Measurements from ENCODE around the gene STK4. TPM values are rescaled to one million over a fixed set of nuclear protein-coding genes. Genes with fewer than 3 reads are reported as not detected.

Gene STK4
- total RNA-seq, 1 experiment from 2014 or later: 56.0 TPM

DNA sequence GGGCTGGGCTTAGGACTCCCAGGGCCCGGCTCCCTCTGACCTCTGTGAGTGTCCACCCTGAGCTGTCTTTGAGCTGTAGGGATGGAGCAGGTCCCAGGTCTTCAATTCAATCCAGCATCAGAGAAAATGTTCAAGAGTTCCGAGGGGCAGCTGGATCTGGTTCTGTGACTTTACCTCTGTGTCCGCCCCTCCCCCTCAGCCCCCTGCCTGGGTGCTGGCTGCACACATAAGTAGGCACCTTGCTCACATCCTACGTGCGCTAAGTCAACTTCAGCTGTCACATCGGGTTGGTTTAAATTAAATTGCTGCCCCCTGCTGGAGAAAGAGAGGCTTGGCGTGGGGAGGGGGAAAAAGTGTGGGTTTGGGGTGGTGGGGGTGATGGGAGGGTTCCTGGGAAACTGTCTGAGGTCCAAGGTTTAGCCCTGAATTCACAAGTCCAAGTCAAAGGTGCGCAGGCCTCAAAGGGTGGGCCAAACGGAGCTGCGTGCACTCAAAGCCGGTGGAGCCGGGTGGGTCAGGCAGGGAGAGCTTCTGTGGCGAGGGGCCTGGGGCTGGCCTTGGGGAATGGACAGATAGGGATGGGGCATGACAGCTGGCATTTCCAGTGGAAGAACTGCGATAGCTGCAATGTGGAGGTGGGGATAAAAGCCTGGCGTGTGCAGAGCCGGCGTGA is 145.6 kb downstream of the STK4 start:
- no peak for DNase-seq (ENCODE audit: low read depth)

DNA sequence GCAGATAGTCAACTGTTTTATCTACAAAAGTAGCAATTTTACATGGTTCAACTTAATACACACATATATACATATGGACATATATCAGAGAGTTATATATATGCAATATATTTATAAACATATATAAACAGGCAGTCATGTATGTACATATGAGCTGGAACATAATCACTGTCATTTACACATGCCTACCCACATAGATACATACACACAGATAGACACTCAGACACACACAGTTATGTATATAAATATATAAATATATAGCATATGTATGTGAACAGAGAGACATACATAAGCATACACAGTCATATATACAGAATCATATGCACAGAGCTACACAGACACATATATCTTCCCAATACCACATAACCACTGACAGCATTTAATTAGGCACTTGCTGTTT is 146.4 kb downstream of the STK4 start:
- DNase-seq (ENCODE audit: low read depth): no peak

DNA sequence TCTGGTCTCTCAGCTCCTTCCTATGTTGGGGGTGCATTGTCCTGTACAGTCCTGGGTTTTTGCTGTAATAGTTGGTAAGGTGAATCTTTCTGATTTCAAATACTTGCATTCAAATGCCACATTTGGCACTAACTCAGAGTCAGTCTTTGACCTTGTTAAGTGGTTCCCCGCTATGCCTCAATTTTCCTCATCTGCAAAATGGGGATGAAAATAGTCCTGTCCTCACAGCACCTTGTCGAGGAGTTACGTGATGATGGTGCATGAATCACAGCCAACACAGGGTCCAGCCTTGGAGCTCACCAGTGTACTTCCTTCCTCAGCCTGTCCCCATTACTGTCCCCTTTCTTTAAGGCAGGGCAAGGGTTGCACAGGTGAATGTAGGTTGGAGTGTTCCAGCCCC is 147.6 kb downstream of the STK4 start:
- no peak for DNase-seq (ENCODE audit: low read depth)

DNA sequence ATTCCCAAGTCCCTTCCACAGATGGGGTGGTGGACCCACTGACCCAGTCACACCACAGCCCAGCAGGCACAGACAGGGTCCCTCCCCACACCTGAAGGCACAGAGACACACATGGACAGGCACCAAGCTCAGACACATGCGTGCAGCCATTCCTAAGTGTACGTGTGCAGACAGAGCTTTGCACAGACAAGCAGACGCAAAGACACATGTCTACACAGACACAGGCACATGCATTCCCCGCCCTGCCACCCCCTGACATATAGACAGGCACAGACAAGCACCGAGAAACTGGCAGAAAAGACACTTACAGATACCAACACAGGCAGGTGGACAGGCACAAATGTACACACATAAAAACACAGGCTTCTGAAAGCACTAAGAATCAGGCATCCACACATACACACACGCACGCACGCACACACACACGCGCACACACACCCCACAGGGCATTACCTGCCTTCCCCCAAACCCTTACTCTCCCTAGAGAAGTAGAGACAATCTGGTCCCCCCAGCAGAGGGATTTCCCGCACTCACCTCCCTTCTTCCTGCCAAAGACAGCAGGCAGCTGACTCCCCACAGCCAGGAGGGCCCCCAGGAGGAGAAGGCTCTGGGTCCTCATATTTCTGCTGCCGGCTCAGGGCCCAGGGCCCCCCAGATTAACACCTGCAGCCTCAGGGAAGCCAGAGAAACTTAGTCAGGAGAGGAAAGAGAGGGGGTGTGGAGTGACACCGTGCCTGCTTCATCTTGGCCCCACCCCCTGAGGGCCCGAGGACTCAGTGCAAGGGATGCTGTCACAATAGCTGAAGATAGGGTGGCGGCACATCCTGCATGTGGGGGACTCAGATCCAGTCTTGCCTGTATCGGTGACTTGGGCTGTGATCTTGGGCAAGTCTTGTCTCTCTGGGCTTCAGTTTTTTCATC is 148.4 kb downstream of the STK4 start, which contains the start of gene WFDC5:
Gene WFDC5, minus strand, starts transcription at position 710 of the 921 bp plus-strand sequence. Its CDS starts 91 bp downstream, at position 619.
- no peak for DNase-seq (ENCODE audit: low read depth)

DNA sequence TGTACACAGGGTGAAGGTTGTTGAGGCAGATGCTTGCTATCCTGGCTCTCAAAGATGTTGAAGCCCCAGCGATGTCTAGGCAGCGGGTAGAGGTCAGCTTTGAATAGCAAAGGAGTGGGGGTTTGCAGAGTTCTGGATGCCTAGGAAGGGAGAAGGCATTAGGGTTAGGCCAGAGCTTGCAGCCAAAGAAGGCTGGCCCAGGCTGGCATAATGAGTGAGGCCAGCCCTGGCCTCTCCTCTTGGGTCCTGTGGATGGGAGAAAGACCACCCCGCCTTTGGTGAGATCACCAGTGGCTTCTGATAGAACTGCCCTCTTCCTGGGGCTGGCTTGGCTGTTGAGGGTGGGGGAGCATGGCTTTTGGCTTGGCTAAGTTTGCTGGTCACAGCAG is 149.1 kb downstream of the STK4 start:
- DNase-seq (ENCODE audit: low read depth): no peak

DNA sequence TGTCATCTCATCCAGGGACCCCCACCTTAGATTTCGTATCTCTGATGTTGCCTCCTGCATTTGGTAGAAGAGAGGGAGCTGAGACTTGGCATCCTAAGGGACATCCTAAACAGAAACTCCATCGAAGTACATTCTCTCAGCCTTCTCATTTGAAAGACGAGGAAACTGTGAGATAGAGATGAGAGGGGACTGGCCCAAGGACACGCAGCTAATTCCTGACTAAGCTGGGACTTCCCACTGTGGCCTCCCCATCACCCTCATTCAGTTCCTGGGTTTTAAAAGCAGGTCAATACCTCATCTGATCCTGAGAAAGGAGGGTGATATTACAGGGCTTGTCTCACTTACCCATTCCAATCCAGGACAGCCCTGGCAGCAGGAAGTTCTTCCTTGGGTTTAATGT is 149.5 kb downstream of the STK4 start:
- no peak for DNase-seq (ENCODE audit: low read depth)

DNA sequence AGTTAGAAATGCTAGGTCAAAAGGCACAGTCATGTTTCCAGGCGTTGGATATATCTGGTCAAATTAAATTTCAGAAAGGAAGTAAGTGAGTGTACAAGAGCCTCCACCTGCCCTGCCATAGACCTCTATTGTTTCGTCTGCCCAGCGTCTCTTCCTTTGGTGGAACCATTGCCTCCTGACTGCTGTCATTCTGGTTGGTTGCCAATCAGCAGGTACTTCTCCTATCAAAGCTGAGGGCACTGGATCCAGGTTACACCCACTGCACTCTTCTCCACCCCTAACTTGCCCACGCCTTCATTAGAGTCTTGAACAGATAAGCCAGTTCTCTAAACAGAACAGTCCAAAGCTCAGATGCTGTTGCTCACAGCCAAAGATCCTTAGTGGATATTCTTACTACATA is 151.3 kb downstream of the STK4 start:
- DNase-seq (ENCODE audit: low read depth): no peak

DNA sequence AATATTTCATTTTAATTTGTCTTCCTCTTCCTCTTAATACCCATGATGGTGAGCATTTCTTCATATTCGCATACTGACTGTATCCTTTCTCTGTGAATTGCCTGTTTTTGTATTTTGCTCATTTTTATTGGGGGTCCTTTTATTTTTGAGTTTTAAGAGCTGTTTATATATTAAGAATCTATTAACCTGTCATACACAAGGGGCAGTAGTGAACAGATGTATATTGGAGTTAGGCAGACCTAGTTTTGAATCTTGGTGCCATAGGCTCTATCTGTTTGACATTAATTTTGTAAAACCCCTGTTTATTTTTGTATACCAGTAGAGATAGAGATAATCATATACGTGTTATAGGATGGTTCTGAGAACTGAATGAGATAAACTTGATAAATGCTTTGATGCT is 151.7 kb downstream of the STK4 start:
- DNase-seq (ENCODE audit: low read depth): no peak

DNA sequence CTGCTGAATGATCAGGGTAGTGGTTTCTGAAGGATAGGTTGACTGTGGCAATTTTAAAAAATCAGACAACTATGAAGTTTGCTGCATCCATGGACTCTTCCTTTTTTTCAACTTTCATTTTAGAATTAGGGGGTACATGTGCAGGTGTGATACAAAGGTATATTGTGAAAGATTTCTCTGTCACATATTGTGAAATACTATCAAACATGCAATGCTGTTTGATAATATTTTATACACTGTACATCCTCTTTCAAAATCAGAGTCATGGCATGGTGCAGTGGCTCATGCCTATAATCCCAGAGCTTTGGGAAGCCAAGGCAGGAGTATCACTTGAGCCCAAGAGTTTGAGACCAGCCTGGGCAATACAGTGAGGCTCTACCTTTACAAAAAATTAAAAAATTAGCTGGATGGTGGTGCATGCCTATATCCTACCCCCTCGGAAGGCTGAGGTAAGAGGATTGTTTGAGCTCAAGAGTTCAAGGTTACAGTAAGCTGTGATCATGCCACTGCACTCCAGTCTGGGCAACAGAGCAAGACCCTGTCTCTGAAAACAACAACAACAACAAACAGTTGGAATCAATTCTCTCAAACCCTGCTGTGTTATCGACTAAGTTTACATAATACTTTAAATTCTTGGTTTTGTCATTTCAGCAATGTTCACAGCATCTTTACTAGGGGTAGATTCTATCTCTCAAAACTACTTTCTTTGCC is 153.4 kb downstream of the STK4 start:
- DNase-seq (ENCODE audit: low read depth): no peak

DNA sequence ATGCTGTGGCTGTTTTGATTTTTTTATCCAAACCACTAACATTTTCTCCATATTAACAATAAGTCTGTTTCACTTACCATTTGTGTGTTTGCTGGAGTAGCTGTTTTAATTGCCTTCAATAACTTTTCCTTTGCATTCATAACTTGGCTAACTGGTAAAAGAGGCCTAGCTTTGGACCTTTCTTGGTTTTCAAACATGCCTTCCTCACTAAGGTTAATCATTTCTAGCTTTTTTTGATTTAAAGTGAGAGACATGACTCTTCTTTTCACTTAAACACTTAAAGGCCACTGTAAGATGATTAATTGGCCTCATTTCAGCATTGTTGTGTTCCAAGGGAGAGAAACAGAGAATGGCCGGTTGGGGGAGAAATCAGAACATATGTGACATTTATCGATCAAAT is 155.1 kb downstream of the STK4 start:
- DNase-seq (ENCODE audit: low read depth): no peak

DNA sequence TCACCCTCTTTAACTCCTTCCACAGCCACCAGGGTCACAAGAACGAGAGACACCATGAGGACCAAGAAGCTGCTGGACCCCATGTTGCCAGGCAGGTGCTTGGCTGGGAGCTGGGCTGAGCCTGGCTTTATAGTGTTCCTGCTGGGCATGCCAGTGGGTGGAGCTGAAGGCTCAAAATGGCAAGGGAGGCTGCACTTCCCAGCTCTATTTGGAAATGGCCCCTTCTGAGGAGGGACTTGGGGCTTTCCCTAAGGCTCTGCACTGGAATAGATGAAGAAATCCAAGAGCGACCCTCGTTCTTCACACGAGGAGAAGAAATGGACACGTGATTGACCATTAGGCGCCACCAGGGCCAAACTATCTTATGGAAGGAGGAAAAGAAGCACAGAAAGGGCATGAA is 158.1 kb downstream of the STK4 start, which contains the start of gene WFDC12:
Gene WFDC12, minus strand, starts transcription at position 101 of the 400 bp plus-strand sequence. Its CDS starts 18 bp downstream, at position 83.
- DNase-seq (ENCODE audit: low read depth): no peak

DNA sequence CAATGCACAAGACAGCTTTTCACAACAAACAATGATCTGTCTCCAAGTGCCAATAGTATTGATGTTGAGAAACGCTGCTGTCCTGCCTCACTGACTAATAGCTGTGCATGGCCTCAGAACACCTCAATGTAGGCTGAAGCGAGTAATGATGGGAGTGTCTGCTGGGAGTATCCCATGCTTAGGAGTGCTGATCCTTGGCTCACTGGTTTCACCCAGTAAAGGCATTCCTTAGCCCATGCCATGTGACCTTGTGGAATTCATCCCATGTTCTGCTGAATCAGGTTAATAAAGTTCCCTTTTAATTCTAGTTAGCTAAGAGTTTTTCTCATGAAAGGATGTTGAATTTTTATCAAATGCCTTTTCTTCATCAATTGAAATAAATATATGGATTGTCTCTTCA is 161.8 kb downstream of the STK4 start:
- no peak for DNase-seq (ENCODE audit: low read depth)

Other genes starting within 250 kb of the STK4 start
- gene KCNK15, start 220.6 kb upstream of the STK4 start, total RNA-seq (2014; rRNA removed; shearing (Covaris generic)): not detected in 2 replicates
- 0.02 TPM in 2 replicates for gene RIMS4, start 156.0 kb upstream of the STK4 start, total RNA-seq (2014; rRNA removed; shearing (Covaris generic))
- 135 and 185 TPM in 2 replicates for gene YWHAB, start 80.8 kb upstream of the STK4 start, total RNA-seq (2014; rRNA removed; shearing (Covaris generic))
- 1.8 and 6.1 TPM in 2 replicates for gene PABPC1L, start 56.5 kb upstream of the STK4 start, total RNA-seq (2014; rRNA removed; shearing (Covaris generic))
- gene TOMM34, start 6.1 kb upstream of the STK4 start, total RNA-seq (2014; rRNA removed; shearing (Covaris generic)): 113 and 118 TPM in 2 replicates
- gene KCNS1, start 134.6 kb downstream of the STK4 start, total RNA-seq (2014; rRNA removed; shearing (Covaris generic)): 0.34 and 1.5 TPM in 2 replicates
- gene WFDC5, start 148.7 kb downstream of the STK4 start, total RNA-seq (2014; rRNA removed; shearing (Covaris generic)): not detected in 2 replicates
- not detected in 2 replicates for gene WFDC12, start 158.0 kb downstream of the STK4 start, total RNA-seq (2014; rRNA removed; shearing (Covaris generic))
- gene PI3, start 208.4 kb downstream of the STK4 start, total RNA-seq (2014; rRNA removed; shearing (Covaris generic)): not detected in 2 replicates
- gene SEMG1, start 240.5 kb downstream of the STK4 start, total RNA-seq (2014; rRNA removed; shearing (Covaris generic)): not detected in 2 replicates

Measured in M059J (cell line).